Amygdala (tissue), 56 donors: ENCODE results near the gene AFF2.

Experiments
- DNase-seq, 56 donors: peaks; one replicate each; lab custom pipeline; 2025; lab: John Stamatoyannopoulos, UW

AFF2 gene

DNA sequence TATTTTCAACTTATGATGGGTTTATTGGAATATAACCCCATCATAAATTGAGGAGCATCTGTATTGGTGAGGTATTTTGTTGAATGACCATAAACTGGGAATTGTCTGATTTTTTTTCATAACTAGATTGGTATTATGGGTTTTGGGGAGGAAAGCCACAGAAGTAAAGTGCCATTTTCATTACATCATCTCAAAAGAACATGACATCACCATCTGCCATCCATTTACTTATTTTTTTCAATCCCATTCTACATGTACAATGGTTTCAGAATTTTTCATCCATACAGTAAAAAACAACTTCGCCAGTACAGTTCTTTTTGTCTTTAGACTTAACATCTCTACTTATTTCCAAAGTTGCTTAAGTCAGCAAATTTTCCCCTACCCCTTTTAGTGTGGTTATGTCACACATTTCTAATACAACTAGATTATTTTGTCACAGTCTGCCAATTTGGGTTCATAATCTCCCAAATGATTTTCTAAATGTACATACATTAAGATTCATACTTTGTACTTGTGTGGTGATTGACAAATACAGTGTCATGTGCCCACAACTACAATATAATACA, 545.3 kb downstream of the AFF2 start:
- no peak for DNase-seq
